C4-2B (cell line): ENCODE results near the gene CIAO3.
"Not testable (repeated sequence)": the region's sequence is repeated elsewhere in the genome, so short reads cannot be mapped to it uniquely, and the experiment has no call there.

Experiments
- H3K27ac ChIP-seq: fragments of 450-650 bp; 2 replicates; pipeline ENCODE4 v1.5.1; 2017
- ZFX ChIP-seq: fragments of 450-650 bp; IDR thresholded peaks from 2 replicates; pipeline ENCODE4 v1.6.1; 2017
- TF ChIP-seq, protein P1 (sequence below): fragments of 450-650 bp; conservative IDR thresholded peaks from 2 replicates; pipeline ENCODE4 v1.5.1; 2017; ENCODE audit warnings: mild to moderate bottlenecking

Gene CIAO3

DNA sequence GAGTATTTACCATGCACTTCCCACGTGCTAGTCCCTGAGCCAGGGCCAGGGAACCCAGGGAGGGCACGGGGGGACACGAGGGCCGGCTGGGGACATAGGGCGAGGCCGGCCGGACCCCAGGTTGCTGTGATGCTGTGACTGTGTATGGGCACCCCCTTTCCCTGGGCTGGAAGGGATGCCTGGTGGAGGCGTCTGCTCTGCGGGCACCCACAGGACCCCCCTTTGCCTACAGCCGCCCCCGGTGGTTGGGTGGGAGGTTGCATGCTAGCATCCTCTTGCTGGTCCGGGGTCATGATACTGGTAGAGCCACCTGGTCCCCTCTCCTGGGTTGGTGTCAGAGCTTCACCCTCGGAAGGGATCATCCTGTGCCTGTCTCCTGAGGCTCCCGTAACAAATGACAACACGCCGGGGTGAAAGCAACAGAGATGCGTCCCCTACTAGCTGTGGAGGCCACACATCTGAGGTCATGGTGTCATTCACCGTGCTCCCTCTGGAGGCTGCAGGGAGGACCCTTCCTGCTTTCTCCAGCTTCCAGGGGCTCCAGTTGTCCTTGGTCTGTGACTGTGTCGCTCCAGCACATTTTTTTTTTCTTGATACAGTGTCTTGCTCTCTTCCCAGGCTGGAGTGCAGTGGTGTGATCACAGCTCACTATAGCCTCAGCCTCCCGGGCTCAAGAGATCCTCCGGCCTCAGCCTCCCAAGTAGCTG, 3.1 kb upstream of the CIAO3 start:
- H3K27ac ChIP-seq: no peak overlapping the region
- TF ChIP-seq ZFX: no peak
- TF ChIP-seq, protein P1, sequence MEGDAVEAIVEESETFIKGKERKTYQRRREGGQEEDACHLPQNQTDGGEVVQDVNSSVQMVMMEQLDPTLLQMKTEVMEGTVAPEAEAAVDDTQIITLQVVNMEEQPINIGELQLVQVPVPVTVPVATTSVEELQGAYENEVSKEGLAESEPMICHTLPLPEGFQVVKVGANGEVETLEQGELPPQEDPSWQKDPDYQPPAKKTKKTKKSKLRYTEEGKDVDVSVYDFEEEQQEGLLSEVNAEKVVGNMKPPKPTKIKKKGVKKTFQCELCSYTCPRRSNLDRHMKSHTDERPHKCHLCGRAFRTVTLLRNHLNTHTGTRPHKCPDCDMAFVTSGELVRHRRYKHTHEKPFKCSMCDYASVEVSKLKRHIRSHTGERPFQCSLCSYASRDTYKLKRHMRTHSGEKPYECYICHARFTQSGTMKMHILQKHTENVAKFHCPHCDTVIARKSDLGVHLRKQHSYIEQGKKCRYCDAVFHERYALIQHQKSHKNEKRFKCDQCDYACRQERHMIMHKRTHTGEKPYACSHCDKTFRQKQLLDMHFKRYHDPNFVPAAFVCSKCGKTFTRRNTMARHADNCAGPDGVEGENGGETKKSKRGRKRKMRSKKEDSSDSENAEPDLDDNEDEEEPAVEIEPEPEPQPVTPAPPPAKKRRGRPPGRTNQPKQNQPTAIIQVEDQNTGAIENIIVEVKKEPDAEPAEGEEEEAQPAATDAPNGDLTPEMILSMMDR: no peak; the same call in 1 of the 2 replicates

DNA sequence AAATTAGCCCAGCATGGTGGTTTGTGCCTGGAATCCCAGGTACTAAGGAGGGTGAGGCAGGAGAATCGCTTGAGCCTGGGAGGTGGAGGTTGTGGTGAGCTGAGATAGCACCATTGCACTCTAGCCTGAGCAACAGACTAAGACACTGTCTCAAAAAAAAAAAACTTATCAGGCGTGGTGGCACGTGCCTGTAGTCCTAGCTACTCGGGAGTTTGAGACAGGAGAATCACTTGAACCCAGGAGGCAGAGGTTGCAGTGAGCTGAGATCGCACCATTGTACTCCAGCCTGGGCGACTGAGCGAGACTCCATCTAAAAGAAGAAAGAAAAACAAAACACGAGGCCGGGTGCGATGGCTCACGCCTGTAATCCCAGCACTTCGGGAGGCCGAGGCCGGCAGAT, 2.1 kb upstream of the CIAO3 start:
- not testable (repeated sequence) for H3K27ac ChIP-seq

DNA sequence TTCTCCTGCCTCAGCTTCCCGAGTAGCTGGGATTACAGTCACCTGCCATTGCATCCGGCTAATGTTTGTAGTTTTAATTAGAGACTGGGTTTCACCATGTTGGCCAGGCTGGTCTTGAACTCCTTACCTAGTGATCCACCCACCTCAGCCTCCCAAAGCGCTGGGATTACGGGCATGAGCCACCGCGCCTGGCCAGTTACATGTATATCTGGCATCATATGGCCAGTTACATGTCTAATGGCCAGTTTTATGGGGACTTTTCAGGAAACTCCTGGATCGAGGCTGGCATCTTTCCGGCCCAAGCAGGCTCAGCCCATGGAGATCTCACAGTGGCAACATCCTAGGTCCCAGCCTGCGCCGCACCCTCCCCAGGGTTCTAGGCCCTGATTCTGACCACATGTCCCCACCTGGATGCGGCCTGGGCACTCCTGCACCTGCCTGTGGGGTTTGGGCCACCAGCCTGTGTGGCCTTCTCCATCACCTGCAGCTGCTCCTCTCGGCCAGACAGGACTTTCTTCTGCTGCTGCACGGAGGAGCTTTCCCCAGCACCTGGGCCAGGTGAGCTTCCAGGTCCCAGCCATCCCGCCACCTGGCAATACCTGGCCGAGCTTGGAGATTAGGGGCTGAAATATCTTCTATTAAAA, 1.3 kb upstream of the CIAO3 start:
- H3K27ac ChIP-seq: peak overlapping the region; percentile 90
- no peak for TF ChIP-seq ZFX
- TF ChIP-seq, protein P1: no peak

DNA sequence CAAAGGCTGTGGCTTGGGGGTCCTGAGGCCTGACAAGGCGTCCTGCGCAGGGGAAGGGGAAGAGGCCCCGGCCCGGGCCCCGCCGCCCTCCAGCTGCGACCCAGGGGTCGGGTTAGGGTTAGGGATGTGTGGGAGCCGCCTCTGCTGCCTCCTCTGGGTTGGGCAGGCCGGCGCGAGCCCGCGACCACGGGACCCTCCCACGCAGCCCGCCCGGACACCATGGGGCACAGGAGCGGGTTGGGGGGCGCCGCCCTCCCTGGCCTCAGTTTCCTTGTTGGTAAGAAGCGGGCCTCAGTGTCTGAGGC, 386 bp downstream of the CIAO3 start:
- no peak for TF ChIP-seq ZFX
- TF ChIP-seq, protein P1: no peak
- peak overlapping the region; percentile 90 for H3K27ac ChIP-seq

DNA sequence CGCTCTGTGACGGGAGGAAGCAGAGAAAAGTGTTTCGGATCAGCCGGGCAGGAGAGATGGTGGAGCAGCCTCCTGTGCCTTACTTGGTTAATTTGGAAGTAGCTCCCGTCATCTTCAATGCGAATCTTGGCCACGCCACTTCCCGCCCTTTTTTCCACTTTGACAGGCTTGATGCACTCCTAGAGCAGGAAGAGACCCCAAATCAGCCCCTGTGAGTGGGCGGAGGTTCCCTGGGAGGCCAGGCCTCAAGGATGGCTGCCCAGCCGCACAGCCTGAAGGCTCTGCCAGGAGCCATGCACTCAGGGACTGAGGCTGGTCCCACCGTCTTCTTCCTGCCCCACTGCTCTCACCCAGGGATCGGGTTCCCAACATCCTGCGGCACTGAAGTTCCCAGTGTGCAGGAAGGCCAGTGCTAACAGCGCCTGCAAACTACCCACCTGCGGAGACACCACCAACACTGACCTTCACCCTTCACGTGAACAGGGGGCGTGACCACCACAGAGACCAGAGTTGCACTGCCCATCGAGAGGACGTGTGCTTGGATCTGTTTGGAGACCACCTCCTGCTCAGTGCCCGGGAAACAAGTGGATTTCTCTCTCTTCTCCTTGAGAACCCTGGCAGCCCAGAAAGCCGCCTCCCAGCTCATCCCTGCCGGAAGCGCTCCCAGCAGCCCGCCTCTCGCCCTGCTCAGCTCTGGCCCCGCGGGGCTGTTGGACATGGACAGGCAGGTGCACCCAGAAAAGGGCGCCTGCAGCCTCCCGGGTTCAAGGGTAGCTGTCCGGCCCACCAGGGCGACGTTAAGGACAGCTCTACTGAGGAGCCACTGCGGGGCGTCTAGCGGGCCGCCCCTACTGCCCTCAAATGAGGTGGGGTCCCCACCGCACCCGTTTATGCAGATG, 988 bp downstream of the CIAO3 start:
- H3K27ac ChIP-seq: peak overlapping the region; percentile 90
- TF ChIP-seq ZFX: no peak

DNA sequence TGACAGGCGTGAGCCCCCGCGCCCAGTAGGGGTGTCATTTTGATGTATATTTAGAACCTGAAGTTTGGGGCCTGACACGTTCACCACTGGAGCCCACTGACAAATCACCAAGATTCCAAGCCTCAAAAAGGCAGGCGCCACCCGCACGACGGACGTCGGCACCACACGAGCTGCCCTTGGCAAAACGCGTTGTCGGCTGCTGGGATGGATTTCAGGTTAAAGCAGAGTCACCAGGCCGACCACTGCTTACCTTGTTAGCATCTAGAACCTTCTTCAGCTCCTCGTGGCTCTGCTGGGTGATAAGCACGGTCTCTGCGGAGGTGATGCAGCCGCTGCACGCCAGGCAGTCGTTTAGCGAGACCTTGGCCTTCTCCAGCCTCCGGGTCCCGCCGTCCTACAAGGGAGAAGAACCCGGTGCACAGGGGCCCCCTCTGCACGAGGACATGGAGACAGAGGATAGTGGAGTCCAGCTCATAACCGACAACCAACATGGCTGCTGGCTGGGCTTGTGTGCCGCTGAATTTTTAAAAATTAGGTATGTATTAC, 3.8 kb downstream of the CIAO3 start:
- peak overlapping the region; percentile 74 for H3K27ac ChIP-seq
- no peak for TF ChIP-seq ZFX
- TF ChIP-seq, protein P1: no peak

DNA sequence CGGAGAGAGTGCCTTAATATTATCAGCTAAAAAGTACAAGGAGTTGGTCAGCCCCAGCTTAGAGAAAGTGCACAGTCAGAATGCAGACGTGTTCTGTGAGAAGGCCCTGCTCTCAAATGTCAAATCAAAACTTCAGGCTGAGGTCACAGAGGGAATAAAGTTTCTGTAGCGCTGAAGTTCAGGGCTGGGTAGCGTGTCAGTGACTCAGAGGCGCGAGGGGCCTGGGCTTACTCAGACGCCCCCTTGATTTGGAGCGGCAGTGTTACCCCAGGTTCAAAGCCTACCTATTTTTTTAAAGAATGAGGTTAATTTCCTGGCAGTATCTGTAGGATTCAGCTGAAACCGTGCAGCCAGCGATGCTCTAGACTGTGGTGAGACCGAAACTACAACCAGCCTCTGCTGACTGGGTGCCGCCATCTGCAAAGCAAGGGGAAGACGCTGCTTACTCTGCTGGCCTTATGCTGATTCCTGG, 4.8 kb downstream of the CIAO3 start:
- H3K27ac ChIP-seq: no peak overlapping the region
- TF ChIP-seq ZFX: no peak
- TF ChIP-seq, protein P1: no peak
